GM12878 (cell line): ENCODE results near the gene RAP1GDS1. TPM values are rescaled to one million over a fixed set of nuclear protein-coding genes. Genes with fewer than 3 reads are reported as not detected.

Experiments used
- EED ChIP-seq: sonication (generic); IDR thresholded peaks from 2 replicates; pipeline ENCODE4 v1.6.1; 2016; ENCODE audit warnings: antibody characterized with exemption, low read depth
- EZH2 ChIP-seq: IDR thresholded peaks from 2 replicates; pipeline ENCODE4 v1.6.1; 2012; ENCODE audit warnings: low read depth, mild to moderate bottlenecking, control low read depth, inconsistent platforms, low read length, borderline replicate concordance; ENCODE audit not compliant: control insufficient read depth
- MLLT1 ChIP-seq: fragments of 450-650 bp; IDR thresholded peaks from 2 replicates; pipeline ENCODE4 v1.6.1; 2016; ENCODE audit warnings: mild to moderate bottlenecking
- MTA2 ChIP-seq: fragments of 450-650 bp; IDR thresholded peaks from 2 replicates; pipeline ENCODE4 v1.6.1; 2016; ENCODE audit warnings: low read depth, mild to moderate bottlenecking, moderate library complexity
- POLR2AphosphoS5 ChIP-seq: IDR thresholded peaks from 2 replicates; pipeline ENCODE4 v1.6.1; 2011; ENCODE audit warnings: mild to moderate bottlenecking, low read length, inconsistent platforms
- REST ChIP-seq: IDR thresholded peaks from 2 replicates; pipeline ENCODE4 v1.6.1; 2012; ENCODE audit warnings: mild to moderate bottlenecking, low read depth, low read length
- SIN3A ChIP-seq: IDR thresholded peaks from 2 replicates; pipeline ENCODE4 v1.6.1; 2012; ENCODE audit warnings: low read depth, low read length, improper control_type of control experiment
- USF2 ChIP-seq: IDR thresholded peaks from 2 replicates; pipeline ENCODE4 v1.6.1; 2011; ENCODE audit warnings: low read depth, low read length, improper control_type of control experiment, borderline replicate concordance
- ZNF274 ChIP-seq: IDR thresholded peaks from one replicate; pipeline ENCODE4 v1.8.0; 2011; ENCODE audit not compliant: insufficient read length, insufficient read depth
- polyA plus RNA-seq, 11 experiments: library from polyadenylated mRNA; depleted of rRNA in 4 of 11; unstranded in 6 of 11; stranded (reverse) in 5 of 11; fragments of >200 nt; fragmentation: Nextera tagmentation in 4 of 11; fragmentation: Illumina TruSeq in 1 of 11; extraction: Ambion mirVana in 4 of 11; extraction: Trizol in 1 of 11; gene quantifications; 1 replicate in 1 of 11; 2 replicates in 10 of 11; pipeline versions ENCODE4 v1.2.1 to v1.2.3, GENCODE V29; 2011 to 2016; ENCODE audit warnings: inconsistent platforms in 2 of 11, missing spikeins in 2 of 11, low read depth in 1 of 11
- total RNA-seq, 4 experiments: library from RNA; depleted of rRNA in 3 of 4; stranded (reverse); fragments of >200 nt in 3 of 4; fragmentation: Illumina TruSeq in 1 of 4; extraction: Trizol in 1 of 4; gene quantifications; 2 replicates each; pipeline versions ENCODE4 v1.2.1 to v1.2.3, GENCODE V29; 2013 to 2021

Gene RAP1GDS1
- total and polyA plus RNA-seq, 10 of the 15 experiments (the other 5 are each of a cell fraction or from before 2014, with no cell fraction given): 12.0 to 30.5 (median 20.7) TPM

- TF ChIP-seq MLLT1: no peak
- no peak for TF ChIP-seq MTA2
- TF ChIP-seq POLR2AphosphoS5: no peak
- TF ChIP-seq ZNF274: no peak
- TF ChIP-seq SIN3A: no peak
- no peak for TF ChIP-seq USF2
- no peak for TF ChIP-seq REST
- no peak for TF ChIP-seq EZH2
- no peak for TF ChIP-seq EED
Observed at GRCh38 chr4:98374643-98375042, 113.5 kb downstream of the RAP1GDS1 start (continued).
